Measurements from ENCODE around the gene DUSP14.

DUSP14 gene

DNA sequence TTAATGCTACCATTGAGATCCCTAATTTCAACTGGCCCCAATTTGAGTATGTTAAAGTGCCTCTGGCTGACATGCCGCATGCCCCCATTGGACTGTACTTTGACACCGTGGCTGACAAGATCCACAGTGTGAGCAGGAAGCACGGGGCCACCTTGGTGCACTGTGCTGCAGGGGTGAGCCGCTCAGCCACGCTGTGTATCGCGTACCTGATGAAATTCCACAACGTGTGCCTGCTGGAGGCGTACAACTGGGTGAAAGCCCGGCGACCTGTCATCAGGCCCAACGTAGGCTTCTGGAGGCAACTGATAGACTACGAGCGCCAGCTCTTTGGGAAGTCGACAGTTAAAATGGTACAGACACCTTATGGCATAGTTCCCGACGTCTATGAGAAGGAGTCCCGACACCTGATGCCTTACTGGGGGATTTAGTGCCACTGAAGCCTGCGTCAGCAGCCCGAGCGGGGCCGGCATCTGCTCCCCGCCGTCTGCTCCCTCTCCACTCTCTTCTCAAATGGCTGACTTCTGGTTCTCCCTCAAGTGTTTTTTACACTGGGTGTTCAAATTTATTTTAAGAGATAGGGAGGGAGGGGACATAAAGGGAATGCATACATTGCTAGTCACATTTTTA, 22.9 kb downstream of the DUSP14 start:
- TF ChIP-seq, protein P1, sequence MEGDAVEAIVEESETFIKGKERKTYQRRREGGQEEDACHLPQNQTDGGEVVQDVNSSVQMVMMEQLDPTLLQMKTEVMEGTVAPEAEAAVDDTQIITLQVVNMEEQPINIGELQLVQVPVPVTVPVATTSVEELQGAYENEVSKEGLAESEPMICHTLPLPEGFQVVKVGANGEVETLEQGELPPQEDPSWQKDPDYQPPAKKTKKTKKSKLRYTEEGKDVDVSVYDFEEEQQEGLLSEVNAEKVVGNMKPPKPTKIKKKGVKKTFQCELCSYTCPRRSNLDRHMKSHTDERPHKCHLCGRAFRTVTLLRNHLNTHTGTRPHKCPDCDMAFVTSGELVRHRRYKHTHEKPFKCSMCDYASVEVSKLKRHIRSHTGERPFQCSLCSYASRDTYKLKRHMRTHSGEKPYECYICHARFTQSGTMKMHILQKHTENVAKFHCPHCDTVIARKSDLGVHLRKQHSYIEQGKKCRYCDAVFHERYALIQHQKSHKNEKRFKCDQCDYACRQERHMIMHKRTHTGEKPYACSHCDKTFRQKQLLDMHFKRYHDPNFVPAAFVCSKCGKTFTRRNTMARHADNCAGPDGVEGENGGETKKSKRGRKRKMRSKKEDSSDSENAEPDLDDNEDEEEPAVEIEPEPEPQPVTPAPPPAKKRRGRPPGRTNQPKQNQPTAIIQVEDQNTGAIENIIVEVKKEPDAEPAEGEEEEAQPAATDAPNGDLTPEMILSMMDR (IDR thresholded peaks at IDR 0.05; ENCODE audit: low read depth, low read length, missing control alignments) = no peak
- no peak for DNase-seq (ENCODE audit: extremely low read depth, low read depth)
- no peak overlapping the region for H3K4me3 ChIP-seq (replicated peaks; ENCODE audit: low read depth, low read length)

GRCh38 chr17:37513711-37514110, 24.0 kb downstream of the DUSP14 start:
- TF ChIP-seq, protein P1 (IDR thresholded peaks at IDR 0.05; ENCODE audit: low read depth, low read length, missing control alignments) = no peak
- DNase-seq (ENCODE audit: extremely low read depth, low read depth) = no peak
- no peak overlapping the region for H3K4me3 ChIP-seq (replicated peaks; ENCODE audit: low read depth, low read length)

DNA sequence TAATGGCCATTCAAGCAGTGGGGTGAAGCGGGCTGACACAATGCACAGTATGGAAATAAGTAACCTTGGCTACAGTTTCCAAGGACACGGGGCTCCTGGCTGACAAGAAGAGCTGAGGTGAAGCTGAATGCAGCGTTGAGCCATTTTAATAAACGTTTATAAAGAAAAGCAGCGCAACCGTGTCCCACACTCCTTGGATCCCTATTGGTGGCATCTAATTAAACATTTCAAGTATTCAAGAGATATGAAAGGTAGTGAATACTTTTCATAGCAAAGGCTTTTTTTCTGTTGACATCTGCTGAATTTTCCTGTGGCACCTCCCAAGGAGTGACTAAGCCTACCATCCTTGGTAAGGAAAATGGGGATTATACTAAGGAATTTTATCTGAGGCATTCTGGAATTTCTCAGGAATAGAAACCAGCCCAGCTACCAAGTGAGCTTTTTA, 26.5 kb downstream of the DUSP14 start:
- no peak overlapping the region for H3K4me3 ChIP-seq (replicated peaks; ENCODE audit: low read depth, low read length)
- TF ChIP-seq, protein P1 (IDR thresholded peaks at IDR 0.05; ENCODE audit: low read depth, low read length, missing control alignments) = no peak
- no peak for DNase-seq (ENCODE audit: extremely low read depth, low read depth)

GRCh38 chr17:37517881-37518280, 28.2 kb downstream of the DUSP14 start:
- H3K4me3 ChIP-seq (replicated peaks; ENCODE audit: low read depth, low read length) = no peak overlapping the region
- no peak for DNase-seq (ENCODE audit: extremely low read depth, low read depth)
- TF ChIP-seq, protein P1 (IDR thresholded peaks at IDR 0.05; ENCODE audit: low read depth, low read length, missing control alignments) = no peak

GRCh38 chr17:37518826-37519225, 29.1 kb downstream of the DUSP14 start:
- no peak for DNase-seq (ENCODE audit: extremely low read depth, low read depth)
- no peak overlapping the region for H3K4me3 ChIP-seq (replicated peaks; ENCODE audit: low read depth, low read length)
- TF ChIP-seq, protein P1 (IDR thresholded peaks at IDR 0.05; ENCODE audit: low read depth, low read length, missing control alignments) = no peak

- H3K4me3 ChIP-seq (replicated peaks; ENCODE audit: low read depth, low read length) = no peak overlapping the region
- DNase-seq (ENCODE audit: extremely low read depth, low read depth) = peak; percentile 55
- TF ChIP-seq, protein P1 (IDR thresholded peaks at IDR 0.05; ENCODE audit: low read depth, low read length, missing control alignments) = no peak
These were observed 29.7 kb downstream of the DUSP14 start for GRCh38 chr17:37519251-37519985.

All from HFF-Myc (cell line).